ENCODE results near the gene DNAH8. TPM values are rescaled to one million over a fixed set of nuclear protein-coding genes. Genes with fewer than 3 reads are reported as not detected.

DNAH8 gene
- total and polyA plus RNA-seq, 2 donors from 2014 or later, result 0.50 TPM; not detected in 1

DNA sequence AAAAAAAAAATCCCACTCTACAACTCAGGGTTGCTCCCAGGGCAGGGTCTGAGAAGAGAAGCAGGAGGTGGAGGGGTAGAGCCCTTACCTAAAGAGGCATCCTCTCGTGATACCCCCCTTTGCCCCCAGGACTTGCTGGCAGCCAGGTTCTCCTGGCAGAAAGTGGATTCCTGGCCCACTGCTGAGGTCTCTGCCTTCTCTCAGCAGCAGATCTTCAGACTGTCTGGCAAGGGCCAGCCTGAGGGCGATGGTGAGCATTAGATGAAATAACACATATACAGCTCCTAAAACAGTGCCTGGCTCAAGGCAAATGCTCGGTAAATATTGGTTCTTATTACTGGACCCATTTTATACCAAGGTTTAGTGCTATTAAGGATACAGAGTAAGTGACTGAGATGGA lies 328.7 kb downstream of the DNAH8 start:
- no peaks in the 10 kb centered on the region for H3K36me3 ChIP-seq (ENCODE audit: control insufficient read depth in 2 of 3, insufficient read depth in 3 of 3, low read length in 3 of 3)
- intact Hi-C loops (cut with DNase I), result no loop called here
- TF ChIP-seq, protein P1, sequence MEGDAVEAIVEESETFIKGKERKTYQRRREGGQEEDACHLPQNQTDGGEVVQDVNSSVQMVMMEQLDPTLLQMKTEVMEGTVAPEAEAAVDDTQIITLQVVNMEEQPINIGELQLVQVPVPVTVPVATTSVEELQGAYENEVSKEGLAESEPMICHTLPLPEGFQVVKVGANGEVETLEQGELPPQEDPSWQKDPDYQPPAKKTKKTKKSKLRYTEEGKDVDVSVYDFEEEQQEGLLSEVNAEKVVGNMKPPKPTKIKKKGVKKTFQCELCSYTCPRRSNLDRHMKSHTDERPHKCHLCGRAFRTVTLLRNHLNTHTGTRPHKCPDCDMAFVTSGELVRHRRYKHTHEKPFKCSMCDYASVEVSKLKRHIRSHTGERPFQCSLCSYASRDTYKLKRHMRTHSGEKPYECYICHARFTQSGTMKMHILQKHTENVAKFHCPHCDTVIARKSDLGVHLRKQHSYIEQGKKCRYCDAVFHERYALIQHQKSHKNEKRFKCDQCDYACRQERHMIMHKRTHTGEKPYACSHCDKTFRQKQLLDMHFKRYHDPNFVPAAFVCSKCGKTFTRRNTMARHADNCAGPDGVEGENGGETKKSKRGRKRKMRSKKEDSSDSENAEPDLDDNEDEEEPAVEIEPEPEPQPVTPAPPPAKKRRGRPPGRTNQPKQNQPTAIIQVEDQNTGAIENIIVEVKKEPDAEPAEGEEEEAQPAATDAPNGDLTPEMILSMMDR (IDR thresholded peaks at IDR 0.05; ENCODE audit: borderline replicate concordance, extremely low read depth, insufficient read depth), result no peak
- DNase-seq, result no peak
- H3K9me3 ChIP-seq (ENCODE audit: control insufficient read depth in 2 of 3, insufficient read depth in 1 of 3, low read length in 3 of 3), result no peaks in the 10 kb centered on the region
- FAIRE-seq, result no peak
- no peak overlapping the region for H3K9ac ChIP-seq (ENCODE audit: low read length in 3 of 3)
- no peaks in the 10 kb centered on the region for H3K4me1 ChIP-seq (ENCODE audit: control insufficient read depth in 2 of 3, insufficient read depth in 2 of 3, low read depth in 1 of 3, low read length in 3 of 3)
- no peak overlapping the region for H3K27ac ChIP-seq (ENCODE audit: low read depth in 2 of 2, low read length in 2 of 2)
- no peak overlapping the region for H3K4me3 ChIP-seq (ENCODE audit: low read length in 3 of 3)
- peaks cover 7% of the 10 kb centered on the region for H3K27me3 ChIP-seq (ENCODE audit: control insufficient read depth, insufficient read depth, low read length)

DNA sequence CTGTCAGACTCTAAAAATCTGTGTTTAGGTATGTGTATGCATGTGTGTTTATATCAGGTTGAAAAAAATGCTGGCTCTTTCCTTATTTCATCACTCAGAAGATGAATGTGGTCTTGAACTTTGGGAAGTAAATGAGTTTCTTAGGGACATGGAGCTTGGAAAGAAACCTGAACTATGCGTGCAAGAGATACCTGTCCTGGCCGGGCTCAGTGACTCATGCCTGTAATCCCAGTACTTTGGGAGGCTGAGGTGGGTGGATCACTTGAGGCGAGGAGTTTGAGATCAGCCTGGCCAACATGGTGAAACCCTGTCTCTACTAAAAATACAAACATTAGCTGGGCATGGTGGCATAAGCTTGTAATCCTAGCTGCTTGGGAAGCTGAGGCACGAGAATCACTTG lies 329.1 kb downstream of the DNAH8 start:
- no peak overlapping the region for H3K4me3 ChIP-seq (ENCODE audit: low read length in 3 of 3)
- H3K36me3 ChIP-seq (ENCODE audit: control insufficient read depth in 2 of 3, insufficient read depth in 3 of 3, low read length in 3 of 3), result no peaks in the 10 kb centered on the region
- intact Hi-C loops (cut with DNase I), result no loop called here
- H3K9me3 ChIP-seq (ENCODE audit: control insufficient read depth in 2 of 3, insufficient read depth in 1 of 3, low read length in 3 of 3), result no peaks in the 10 kb centered on the region
- no peak overlapping the region for H3K27ac ChIP-seq (ENCODE audit: low read depth in 2 of 2, low read length in 2 of 2)
- H3K4me1 ChIP-seq (ENCODE audit: control insufficient read depth in 2 of 3, insufficient read depth in 2 of 3, low read depth in 1 of 3, low read length in 3 of 3), result no peaks in the 10 kb centered on the region
- FAIRE-seq (no peak), DNase-seq (no peak)
- H3K9ac ChIP-seq (ENCODE audit: low read length in 3 of 3), result no peak overlapping the region
- TF ChIP-seq, protein P1 (IDR thresholded peaks at IDR 0.05; ENCODE audit: borderline replicate concordance, extremely low read depth, insufficient read depth), result no peak
- H3K27me3 ChIP-seq (ENCODE audit: control insufficient read depth, insufficient read depth, low read length), result peaks cover 7% of the 10 kb centered on the region

DNA sequence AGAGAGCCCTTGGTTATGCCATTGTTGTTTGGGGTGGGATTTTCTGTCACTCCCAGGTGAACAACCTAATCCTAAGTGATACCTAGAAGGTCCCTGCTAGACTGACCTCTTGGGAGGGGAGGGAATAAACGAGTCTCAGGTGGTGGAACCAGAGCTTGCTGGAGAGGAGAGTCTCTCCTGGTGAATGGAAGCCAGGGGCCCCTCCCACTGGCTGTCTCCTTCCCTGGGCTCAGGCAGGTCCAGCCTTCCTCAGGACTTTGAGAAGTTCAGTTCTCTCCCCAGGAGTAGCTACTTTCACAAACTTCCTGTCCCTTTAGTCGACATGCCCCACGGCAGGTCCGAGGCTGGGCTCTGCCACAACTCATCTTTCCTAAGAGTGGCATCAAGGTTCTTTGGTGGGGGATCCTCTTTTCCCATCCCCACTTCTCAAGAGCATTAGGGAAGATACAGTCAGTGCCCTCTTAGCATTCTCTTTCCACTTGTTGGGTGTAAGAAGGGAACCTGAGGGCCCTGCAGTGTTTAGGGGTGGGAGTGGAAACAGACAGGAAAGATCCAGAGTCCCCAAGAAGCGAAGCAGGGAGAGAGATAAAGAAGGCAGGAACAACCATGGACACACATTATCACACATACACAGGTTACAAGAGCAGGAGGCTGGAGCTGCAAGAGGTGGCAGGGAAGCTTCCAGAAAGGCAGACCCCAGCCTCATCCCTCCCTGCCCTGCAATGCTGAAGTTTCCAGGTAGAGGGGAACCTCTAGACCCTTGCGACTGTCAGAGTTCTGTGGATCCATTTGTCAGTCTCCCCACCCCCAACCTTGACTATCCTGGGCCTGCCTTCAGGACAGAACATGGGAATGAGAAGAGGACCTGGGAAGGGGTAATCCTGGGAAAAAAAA lies 332.6 kb downstream of the DNAH8 start:
- Histone ChIP-seq H3K36me3 (ENCODE audit: control insufficient read depth in 2 of 3, insufficient read depth in 3 of 3, low read length in 3 of 3) (no peaks in the 10 kb centered on the region), H3K4me3 (ENCODE audit: low read length in 3 of 3) (no peak overlapping the region), H3K27me3 (ENCODE audit: control insufficient read depth, insufficient read depth, low read length) (peaks cover 7% of the 10 kb centered on the region), H3K9me3 (ENCODE audit: control insufficient read depth in 2 of 3, insufficient read depth in 1 of 3, low read length in 3 of 3) (no peaks in the 10 kb centered on the region), H3K4me1 (ENCODE audit: control insufficient read depth in 2 of 3, insufficient read depth in 2 of 3, low read depth in 1 of 3, low read length in 3 of 3) (no peaks in the 10 kb centered on the region), H3K9ac (ENCODE audit: low read length in 3 of 3) (no peak overlapping the region), H3K27ac (ENCODE audit: low read depth in 2 of 2, low read length in 2 of 2) (no peak overlapping the region)
- intact Hi-C loops (cut with DNase I), result no loop called here
- no peak for FAIRE-seq
- no peak for DNase-seq
- TF ChIP-seq, protein P1 (IDR thresholded peaks at IDR 0.05; ENCODE audit: borderline replicate concordance, extremely low read depth, insufficient read depth), result no peak

Measured in kidney (tissue), 14 donors.